Thyroid gland (tissue), 4 donors: ENCODE results near the gene CIP2A. TPM values are rescaled to one million over a fixed set of nuclear protein-coding genes. Genes with fewer than 3 reads are reported as not detected.

ENCODE experiments used
- DNase-seq, 2 donors: peaks; one replicate each; pipeline ENCODE4 v3.0.0-alpha.2; 2019
- H3K27ac ChIP-seq, 3 donors: fragments of 200-600 bp; sonication (generic); 1 replicate in 2 of 3; 2 replicates in 1 of 3; pipeline ENCODE4 v1.5.1; 2016 to 2019; ENCODE audit warnings: mild to moderate bottlenecking in 1 of 3, moderate library complexity in 1 of 3
- H3K27me3 ChIP-seq: fragments of 200-600 bp; sonication (generic); one replicate; pipeline ENCODE4 v1.5.1; 2019
- H3K36me3 ChIP-seq, 2 donors: fragments of 200-600 bp; sonication (generic); one replicate each; pipeline ENCODE4 v1.5.1; 2016 to 2019
- H3K4me1 ChIP-seq, 2 donors: fragments of 200-600 bp; sonication (generic); one replicate each; pipeline ENCODE4 v1.5.1; 2017 to 2019
- H3K4me3 ChIP-seq, 3 donors: fragments of 200-600 bp; sonication (generic); replicated peaks in 1 of 3; 1 replicate in 2 of 3; 2 replicates in 1 of 3; pipeline ENCODE4 v1.5.1; 2016; ENCODE audit warnings: mild to moderate bottlenecking in 1 of 3
- H3K9me3 ChIP-seq: fragments of 200-600 bp; sonication (generic); one replicate; pipeline ENCODE4 v1.5.1; 2017
- CTCF ChIP-seq, 6 experiments: fragments of 200-600 bp in 3 of 6; fragments of 450-650 bp in 3 of 6; sonication (generic) in 3 of 6; IDR thresholded peaks; one replicate each; pipeline ENCODE4 v1.5.1; 2016 to 2019; ENCODE audit warnings: antibody characterized with exemption in 6 of 6, mild to moderate bottlenecking in 2 of 6, inconsistent platforms in 1 of 6, moderate library complexity in 1 of 6
- POLR2A ChIP-seq, 2 donors: fragments of 450-650 bp; IDR thresholded peaks; one replicate each; pipeline ENCODE4 v1.6.1; 2017; ENCODE audit warnings: antibody characterized with exemption in 2 of 2, mild to moderate bottlenecking in 2 of 2, moderate library complexity in 1 of 2
- WGBS, 2 donors: methylation state at CpG; one replicate each; pipeline ENCODE4 v1.1.5; 2017; 5-methylcytosine and 5-hydroxymethylcytosine counted together
- intact Hi-C: fragments of 100-400 bp; cut with DNase I; formaldehyde crosslinking; loops from one replicate; pipeline ENCODE4 v1.15.1; 2023
- small RNA-seq: library from RNA; depleted of rRNA; stranded (forward); fragments of <200 nt; gene quantifications from one replicate; pipeline ENCODE3, GENCODE V24; 2016
- total RNA-seq, 4 donors: library from RNA; depleted of rRNA; stranded (reverse); fragments of >200 nt; gene quantifications; one replicate each; pipeline ENCODE4 v1.2.3, GENCODE V29; 2016

Gene CIP2A
- total RNA-seq, 4 donors from 2014 or later, result 3.6 to 8.1 (median 3.8) TPM

- no peaks in the 10 kb centered on the region for H3K36me3 ChIP-seq
- H3K4me3 ChIP-seq, result no peak overlapping the region
- no peaks in the 10 kb centered on the region for H3K9me3 ChIP-seq
- WGBS, 2 donors, result 67 to 68% methylated on average over 1 of the region's 1 CpG
- DNase-seq, result no peak
- H3K4me1 ChIP-seq, result no peaks in the 10 kb centered on the region
- TF ChIP-seq CTCF (IDR thresholded peaks at IDR 0.05), result no peak
- intact Hi-C loops, result no loop called here
- H3K27me3 ChIP-seq, result no peaks in the 10 kb centered on the region
- no peak overlapping the region for H3K27ac ChIP-seq
These were observed 83.4 kb downstream of the CIP2A start for GRCh38 chr3:108505811-108506210.

- H3K9me3 ChIP-seq, result no peaks in the 10 kb centered on the region
- intact Hi-C loops, result no loop called here
- H3K36me3 ChIP-seq, result no peaks in the 10 kb centered on the region
- no peaks in the 10 kb centered on the region for H3K27me3 ChIP-seq
- no peak overlapping the region for H3K4me3 ChIP-seq
- no peak for DNase-seq
- H3K4me1 ChIP-seq, result no peaks in the 10 kb centered on the region
- TF ChIP-seq CTCF (IDR thresholded peaks at IDR 0.05), result no peak
- no peak for TF ChIP-seq POLR2A (IDR thresholded peaks at IDR 0.05)
- no peak overlapping the region for H3K27ac ChIP-seq
These were observed 85.5 kb downstream of the CIP2A start for GRCh38 chr3:108503722-108504121.

GRCh38 chr3:108501535-108501934, 87.7 kb downstream of the CIP2A start:
- no peak overlapping the region for H3K27ac ChIP-seq

GRCh38 chr3:108500728-108501127, 88.5 kb downstream of the CIP2A start:
- TF ChIP-seq POLR2A (IDR thresholded peaks at IDR 0.05) (no peak), CTCF (IDR thresholded peaks at IDR 0.05) (no peak)

More at GRCh38 chr3:108501535-108501934, 87.7 kb downstream of the CIP2A start:
- H3K4me1 ChIP-seq, result no peaks in the 10 kb centered on the region
- intact Hi-C loops, result no loop called here
- no peaks in the 10 kb centered on the region for H3K27me3 ChIP-seq
- no peaks in the 10 kb centered on the region for H3K9me3 ChIP-seq
- H3K36me3 ChIP-seq, result no peaks in the 10 kb centered on the region
- H3K4me3 ChIP-seq, result no peak overlapping the region
- 94 to 98% methylated on average over 5 of the region's 5 CpGs for WGBS, 2 donors
- no peak for TF ChIP-seq POLR2A (IDR thresholded peaks at IDR 0.05)
- TF ChIP-seq CTCF (IDR thresholded peaks at IDR 0.05), result no peak
- no peak for DNase-seq

More at GRCh38 chr3:108500728-108501127, 88.5 kb downstream of the CIP2A start:
- H3K4me1 ChIP-seq, result no peaks in the 10 kb centered on the region
- WGBS, 2 donors, result 84 to 94% methylated on average over 1 of the region's 1 CpG
- no peaks in the 10 kb centered on the region for H3K27me3 ChIP-seq
- no peaks in the 10 kb centered on the region for H3K9me3 ChIP-seq
- no peak overlapping the region for H3K4me3 ChIP-seq
- DNase-seq, result no peak
- H3K36me3 ChIP-seq, result no peaks in the 10 kb centered on the region
- intact Hi-C loops, result no loop called here
- no peak overlapping the region for H3K27ac ChIP-seq

Small RNA genes lying within 50 kb of the gene (small RNA-seq; reads per million reads assigned to genes)
- gene RF00156, result not detected

Other genes with a start within 250 kb of the CIP2A start
- gene MYH15, start 78.8 kb downstream of the CIP2A start, total RNA-seq, result under 1 TPM in 3 of 4 donors, not detected in 1; 0.08 to 0.11 (median 0.10) TPM
- 10 to 100 TPM; 11.2 to 23.2 (median 18.7) TPM for gene DZIP3, start 284 bp upstream of the CIP2A start, total RNA-seq
- not detected for gene RETNLB, start 168.0 kb upstream of the CIP2A start, total RNA-seq
- gene TRAT1, start 233.3 kb upstream of the CIP2A start, total RNA-seq, result 1 to 10 TPM in 2 of 4 donors, under 1 TPM in 1, not detected in 1; 0.56 to 1.6 (median 1.3) TPM